HG02938 (cell line): ENCODE data around the gene RAB13.
"Not testable (repeated sequence)": the region's sequence is repeated elsewhere in the genome, so short reads cannot be mapped to it uniquely, and the experiment has no call there.

ENCODE experiments used
- ATAC-seq: cut with Tn5 transposase; IDR thresholded peaks from one replicate; pipeline ENCODE4 v1.9.1; 2021; ENCODE audit warnings: mild to moderate bottlenecking, moderate library complexity; ENCODE audit not compliant: unreplicated experiment

RAB13 gene

GRCh38 chr1:153985941-153986761 lies at the start of gene RAB13:
RAB13 (minus strand) TSS chr1:153986339; CDS start chr1:153986236, 103 bp downstream.
- ATAC-seq = no peak

- ATAC-seq = not testable (repeated sequence)
Measured at GRCh38 chr1:154033697-154034096, 47.6 kb upstream of the RAB13 start.

GRCh38 chr1:154019940-154020339 lies 33.8 kb upstream of the RAB13 start:
- ATAC-seq = no peak

DNA sequence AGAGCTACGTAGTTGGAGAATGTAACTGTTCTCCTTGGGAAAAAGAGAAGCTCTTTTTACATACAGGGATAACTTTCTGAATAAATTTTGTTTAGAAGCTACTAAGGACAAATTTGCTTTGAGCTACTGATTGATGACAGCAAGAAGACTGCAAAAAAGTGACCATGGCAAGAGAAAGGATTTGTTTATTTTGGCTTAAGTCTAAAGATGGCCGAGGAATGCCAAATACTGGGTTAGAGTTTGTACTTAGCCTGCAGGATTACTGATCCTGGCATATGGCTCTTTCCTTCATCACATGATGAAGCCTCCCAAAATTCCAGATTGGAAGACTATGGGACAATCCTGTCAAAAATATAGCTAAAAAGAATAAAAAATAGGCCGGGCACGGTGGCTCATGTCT lies 33.1 kb upstream of the RAB13 start:
- no peak for ATAC-seq

DNA sequence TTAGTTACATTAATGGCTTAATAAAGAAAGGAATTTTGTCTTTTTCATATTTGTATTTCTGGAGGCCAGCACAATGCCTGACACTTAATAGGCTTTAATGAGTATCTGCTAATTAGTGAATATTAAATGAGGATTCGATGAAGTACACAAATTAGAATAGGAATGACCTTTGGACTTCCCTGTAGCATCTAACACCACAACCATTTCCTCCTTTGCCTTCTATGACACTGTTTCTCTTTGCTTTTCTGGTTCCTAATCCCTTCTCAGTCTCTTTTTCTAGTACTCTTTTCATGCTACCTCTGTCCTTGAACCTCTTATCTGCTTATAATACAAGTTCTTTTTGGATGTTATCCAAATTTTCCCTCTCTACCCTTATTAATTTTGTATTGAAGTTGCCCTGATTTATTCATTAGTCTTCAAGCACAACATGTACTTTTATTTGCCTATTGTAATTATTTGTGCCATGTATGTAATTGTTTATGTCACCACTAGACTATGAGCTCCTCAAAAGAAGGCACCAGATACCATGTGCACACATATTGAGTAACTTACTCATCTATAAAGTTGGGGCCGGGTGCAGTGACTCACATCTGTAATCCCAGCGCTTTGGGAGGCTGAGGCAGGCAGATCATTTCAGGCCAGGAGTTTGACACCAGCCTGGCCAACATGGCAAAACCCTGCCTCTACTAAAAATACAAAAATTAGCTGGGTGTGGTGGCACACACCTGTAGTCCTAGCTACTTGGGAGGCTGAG lies 28.2 kb upstream of the RAB13 start:
- no peak for ATAC-seq

GRCh38 chr1:154012543-154012942 lies 26.4 kb upstream of the RAB13 start:
- not testable (repeated sequence) for ATAC-seq

DNA sequence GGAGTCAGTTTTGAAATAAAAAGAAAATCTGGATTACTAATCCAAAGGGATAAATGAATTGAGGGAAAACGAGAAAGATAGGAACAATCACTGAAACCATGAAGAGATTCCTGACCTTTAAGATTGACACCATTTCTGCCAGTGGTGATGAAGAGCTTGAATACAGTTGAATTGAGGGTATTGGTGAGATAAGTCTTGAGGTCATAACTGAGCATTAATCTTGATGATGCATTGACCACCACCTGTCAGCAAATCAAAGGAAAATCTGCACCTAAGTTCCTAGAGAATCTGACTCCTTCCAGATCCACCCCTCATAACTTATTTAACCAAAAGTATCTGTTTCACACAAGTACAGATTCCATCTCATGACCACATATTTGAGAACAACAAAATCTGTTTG lies 26.0 kb upstream of the RAB13 start:
- no peak for ATAC-seq

- no peak for ATAC-seq
Measured at GRCh38 chr1:154006136-154006535, 20.0 kb upstream of the RAB13 start.

DNA sequence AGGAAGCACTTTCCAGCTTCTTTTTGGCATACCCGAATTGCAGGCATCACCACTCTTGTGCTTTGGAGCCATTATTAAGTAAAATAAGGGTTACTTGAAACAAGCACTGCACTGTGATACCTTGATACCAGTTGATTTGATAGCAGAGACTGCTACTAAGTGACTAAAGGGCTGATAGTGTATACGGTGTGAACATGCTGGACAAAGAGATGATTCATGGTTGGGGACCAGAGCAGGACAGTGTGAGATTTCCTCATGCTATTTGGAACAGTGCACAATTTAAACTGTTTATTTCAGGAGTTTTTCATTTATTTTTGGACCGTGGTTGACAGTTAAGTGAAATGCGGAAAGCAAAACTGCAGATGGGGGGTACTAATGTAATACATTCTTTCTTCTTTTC lies 14.3 kb upstream of the RAB13 start:
- ATAC-seq = no peak

DNA sequence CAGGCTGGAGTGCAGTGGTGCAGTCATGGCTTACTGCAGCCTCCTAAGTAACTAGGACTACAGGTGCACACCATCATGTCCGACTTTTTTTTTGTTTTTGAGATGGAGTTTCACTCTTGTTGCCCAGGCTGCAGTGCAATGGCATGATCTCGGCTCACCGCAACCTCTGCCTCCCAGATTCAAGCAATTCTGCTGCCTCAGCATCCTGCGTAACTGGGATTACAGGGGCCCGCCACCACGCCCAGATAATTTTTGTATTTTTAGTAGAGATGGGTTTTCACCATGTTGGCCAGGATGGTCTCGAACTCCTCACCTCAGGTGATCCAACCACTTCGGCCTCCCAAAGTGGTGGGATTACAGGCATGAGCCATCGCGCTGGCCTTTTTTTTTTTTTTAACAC lies 10.7 kb upstream of the RAB13 start:
- ATAC-seq = not testable (repeated sequence)

DNA sequence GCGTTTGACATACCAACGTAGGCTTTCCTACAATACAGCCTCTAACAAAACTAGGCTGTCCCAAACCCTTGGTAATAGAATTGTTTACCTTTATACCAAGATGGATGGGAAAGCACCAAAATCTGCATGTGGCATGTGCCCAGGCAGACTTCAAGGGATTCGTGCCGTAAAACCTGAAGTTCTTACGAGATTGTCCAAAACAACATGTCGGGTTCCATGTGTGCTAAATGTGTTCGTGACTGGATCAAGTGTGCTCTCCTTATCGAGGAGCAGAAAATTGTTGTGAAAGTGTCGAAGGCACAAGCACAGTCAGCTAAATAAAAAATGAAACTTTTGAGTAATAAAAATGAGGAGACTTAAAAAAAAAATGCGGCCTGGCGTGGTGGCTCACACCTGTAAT lies 9.5 kb upstream of the RAB13 start:
- ATAC-seq = no peak

GRCh38 chr1:153995202-153995601 lies 9.1 kb upstream of the RAB13 start:
- ATAC-seq = no peak

- no peak for ATAC-seq
Measured at GRCh38 chr1:153991806-153992205, 5.7 kb upstream of the RAB13 start.

DNA sequence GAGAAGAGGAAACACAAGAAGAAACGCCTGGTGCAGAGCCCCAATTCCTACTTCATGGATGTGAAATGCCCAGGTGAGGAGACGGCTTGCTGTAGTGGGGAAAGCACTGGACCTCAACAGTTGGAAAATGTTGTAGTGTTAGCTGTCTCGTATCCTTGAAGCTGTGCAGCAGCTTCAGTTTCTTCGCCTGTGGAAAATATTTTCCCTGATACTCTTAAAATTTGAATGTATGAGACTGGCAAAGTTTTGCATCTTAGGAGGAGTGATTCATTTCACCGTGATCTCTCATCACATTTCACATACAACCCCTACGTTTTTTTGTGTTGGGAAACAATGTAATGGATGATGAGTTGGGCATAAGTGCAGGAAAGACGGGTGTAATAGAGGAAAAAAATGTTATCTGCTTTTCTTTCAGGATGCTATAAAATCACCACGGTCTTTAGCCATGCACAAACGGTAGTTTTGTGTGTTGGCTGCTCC lies 5.1 kb upstream of the RAB13 start:
- ATAC-seq = no peak

GRCh38 chr1:153990468-153991150 lies 4.5 kb upstream of the RAB13 start, which contains the start of gene RPS27:
RPS27 (plus strand) TSS chr1:153990762; CDS start chr1:153990797, 35 bp downstream.
- peak; percentile 57 for ATAC-seq

GRCh38 chr1:153987621-153988020 lies 1.5 kb upstream of the RAB13 start:
- no peak for ATAC-seq

- no peak for ATAC-seq
Measured at GRCh38 chr1:153985341-153985912, 712 bp downstream of the RAB13 start.

DNA sequence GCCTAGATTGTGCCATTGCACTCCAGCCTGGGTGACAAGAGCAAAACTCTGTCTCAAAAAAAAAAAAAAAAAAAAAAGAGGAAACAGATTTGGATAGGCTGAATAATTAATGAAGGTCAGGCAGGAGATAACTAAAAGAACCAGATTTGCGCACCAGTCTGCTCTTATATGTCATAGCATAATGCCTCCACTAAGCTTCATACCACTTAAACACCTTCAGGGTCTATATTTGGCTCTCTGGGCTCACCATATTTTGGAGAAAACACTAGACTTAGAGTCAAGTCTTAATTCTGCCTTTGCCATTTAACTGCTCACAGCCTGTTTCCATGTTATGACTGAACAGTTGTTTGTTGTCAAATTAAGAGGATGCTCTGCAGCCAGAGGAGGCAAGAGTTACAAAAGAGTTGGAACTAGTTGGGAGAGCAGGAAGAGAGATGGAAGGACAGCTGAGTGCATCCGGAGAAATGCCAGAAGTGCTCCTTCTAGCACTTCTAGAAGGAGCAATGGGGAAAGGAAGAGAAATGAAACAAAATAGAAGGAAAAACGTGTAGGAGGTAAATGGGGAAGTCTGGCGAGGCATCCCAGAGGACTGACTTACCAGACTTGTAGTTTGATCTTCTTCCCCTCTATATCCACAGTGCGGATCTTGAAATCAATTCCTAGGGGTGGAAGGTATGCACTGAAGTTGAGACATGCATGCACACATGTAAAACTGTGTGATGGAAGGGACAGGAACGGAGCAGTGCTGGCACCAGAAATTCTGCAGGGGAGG lies 1.8 kb downstream of the RAB13 start:
- ATAC-seq = no peak

DNA sequence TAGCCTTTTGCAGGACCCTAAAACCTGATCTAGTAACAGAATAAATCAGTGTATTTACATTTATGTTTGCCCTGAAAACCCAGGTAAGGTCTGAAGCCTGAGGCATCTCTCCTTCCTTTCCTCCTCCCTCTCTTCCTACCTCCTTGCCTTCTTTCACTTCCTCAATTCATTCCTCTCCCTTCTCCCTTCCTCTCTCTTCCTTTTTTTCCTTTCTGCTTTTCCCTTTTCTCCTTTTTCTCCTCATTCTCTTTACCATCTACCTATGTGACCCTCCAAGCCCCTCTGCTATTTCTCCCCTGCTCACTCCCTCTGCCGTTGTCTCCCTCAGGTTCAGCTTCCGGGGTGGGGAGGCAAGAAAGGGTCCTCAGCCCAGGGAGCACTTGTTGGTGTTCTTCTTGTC lies 4.4 kb downstream of the RAB13 start:
- not testable (repeated sequence) for ATAC-seq

GRCh38 chr1:153979091-153979490 lies 7.0 kb downstream of the RAB13 start:
- ATAC-seq = not testable (repeated sequence)
